ENCODE measurements around the gene ACOXL. TPM values are rescaled to one million over a fixed set of nuclear protein-coding genes. Genes with fewer than 3 reads are reported as not detected.

ACOXL gene
- total and polyA plus RNA-seq, 10 of the 15 experiments (the other 5 are each of a cell fraction or from before 2014, with no cell fraction given), result 0.05 to 1.3 (median 0.71) TPM

DNA sequence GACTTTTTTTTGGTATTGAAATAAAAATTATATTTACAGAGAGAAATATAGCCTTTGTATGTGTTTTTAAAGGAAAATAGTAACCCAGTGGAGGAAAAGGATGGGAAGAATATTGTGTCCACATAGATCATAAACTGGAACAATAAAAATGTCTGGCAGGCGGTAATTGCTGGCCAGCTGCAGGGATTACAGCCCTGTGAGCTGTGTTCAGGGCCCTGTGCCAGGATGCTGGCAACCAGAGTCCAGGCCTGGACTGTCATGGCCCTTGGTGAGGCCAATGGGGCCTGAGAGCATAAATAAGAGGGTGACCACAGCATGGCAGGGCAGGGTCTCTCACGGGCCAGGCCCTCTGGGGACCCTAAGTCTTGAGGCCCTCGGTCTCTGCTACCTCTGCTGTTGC is 171.2 kb downstream of the ACOXL start:
- 0% methylated on average over 3 of the region's 3 CpGs for WGBS (ENCODE audit: insufficient coverage, insufficient replicate concordance, low lambda C conversion rate, missing lambda C conversion rate)
- ChIA-PET SMC1A (ENCODE audit: uncharacterized antibody, unreplicated experiment) (no interaction called here), RAD21 (ENCODE audit: unreplicated experiment) (no interaction called here), CTCF (interaction anchor here (1.3 kb wide), 1 partner anchor 91 kb away, joined by 3 read pairs; no protein-coding TSS in a partner anchor), POLR2A (no interaction called here)
- peaks cover 0 to 1% of the 10 kb centered on the region in 2 experiments; a peak in 1 of 4 replicates for H3K27me3 ChIP-seq (replicated peaks in 1 of 2; ENCODE audit: control insufficient read depth in 2 of 2, insufficient read depth in 2 of 2, low read length in 1 of 2)
- BruUV-seq (replicated peaks), result no TSS peak
- intact Hi-C loops (cut with micrococcal nuclease; ENCODE audit: unreplicated experiment) (no loop called here), in situ Hi-C loops (cut with MboI) (no loop called here)
- no peaks in the 10 kb centered on the region for H4K20me1 ChIP-seq (ENCODE audit: control insufficient read depth, insufficient read depth)
- H3K4me1 ChIP-seq (ENCODE audit: control insufficient read depth, insufficient read depth, low read length), result no peaks in the 10 kb centered on the region
- no peak overlapping the region for H3K4me2 ChIP-seq (ENCODE audit: control insufficient read depth, insufficient read depth)
- no peak overlapping the region for H3K4me3 ChIP-seq
- no peak for FAIRE-seq
- no peak overlapping the region for H3K27ac ChIP-seq (ENCODE audit: control insufficient read depth, insufficient read depth)
- H2AFZ ChIP-seq (ENCODE audit: control insufficient read depth, low read depth, low read length), result no peak overlapping the region
- H3K9me3 ChIP-seq (replicated peaks; ENCODE audit: control insufficient read depth, insufficient read depth, low read length), result no peaks in the 10 kb centered on the region
- ATAC-seq, result no peak
- no peaks in the 10 kb centered on the region for H3K36me3 ChIP-seq (ENCODE audit: control insufficient read depth in 2 of 2, insufficient read depth in 2 of 2, low read length in 1 of 2)
- DNase-seq (ENCODE audit: low read depth, low spot score), result no peak
- no peak overlapping the region for H3K9ac ChIP-seq (ENCODE audit: control insufficient read depth, insufficient read depth, low read length)
- no peaks in the 10 kb centered on the region for H3K79me2 ChIP-seq (ENCODE audit: control insufficient read depth, insufficient read depth, low read length)
- TF ChIP-seq, protein P1, sequence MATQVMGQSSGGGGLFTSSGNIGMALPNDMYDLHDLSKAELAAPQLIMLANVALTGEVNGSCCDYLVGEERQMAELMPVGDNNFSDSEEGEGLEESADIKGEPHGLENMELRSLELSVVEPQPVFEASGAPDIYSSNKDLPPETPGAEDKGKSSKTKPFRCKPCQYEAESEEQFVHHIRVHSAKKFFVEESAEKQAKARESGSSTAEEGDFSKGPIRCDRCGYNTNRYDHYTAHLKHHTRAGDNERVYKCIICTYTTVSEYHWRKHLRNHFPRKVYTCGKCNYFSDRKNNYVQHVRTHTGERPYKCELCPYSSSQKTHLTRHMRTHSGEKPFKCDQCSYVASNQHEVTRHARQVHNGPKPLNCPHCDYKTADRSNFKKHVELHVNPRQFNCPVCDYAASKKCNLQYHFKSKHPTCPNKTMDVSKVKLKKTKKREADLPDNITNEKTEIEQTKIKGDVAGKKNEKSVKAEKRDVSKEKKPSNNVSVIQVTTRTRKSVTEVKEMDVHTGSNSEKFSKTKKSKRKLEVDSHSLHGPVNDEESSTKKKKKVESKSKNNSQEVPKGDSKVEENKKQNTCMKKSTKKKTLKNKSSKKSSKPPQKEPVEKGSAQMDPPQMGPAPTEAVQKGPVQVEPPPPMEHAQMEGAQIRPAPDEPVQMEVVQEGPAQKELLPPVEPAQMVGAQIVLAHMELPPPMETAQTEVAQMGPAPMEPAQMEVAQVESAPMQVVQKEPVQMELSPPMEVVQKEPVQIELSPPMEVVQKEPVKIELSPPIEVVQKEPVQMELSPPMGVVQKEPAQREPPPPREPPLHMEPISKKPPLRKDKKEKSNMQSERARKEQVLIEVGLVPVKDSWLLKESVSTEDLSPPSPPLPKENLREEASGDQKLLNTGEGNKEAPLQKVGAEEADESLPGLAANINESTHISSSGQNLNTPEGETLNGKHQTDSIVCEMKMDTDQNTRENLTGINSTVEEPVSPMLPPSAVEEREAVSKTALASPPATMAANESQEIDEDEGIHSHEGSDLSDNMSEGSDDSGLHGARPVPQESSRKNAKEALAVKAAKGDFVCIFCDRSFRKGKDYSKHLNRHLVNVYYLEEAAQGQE (IDR thresholded peaks at IDR 0.05; ENCODE audit: low read depth, low read length), result no peak
- TF ChIP-seq STAT1 (conservative IDR thresholded peaks at IDR 0.05) (no peak), NR2C2 (IDR thresholded peaks at IDR 0.05; ENCODE audit: borderline replicate concordance, control insufficient read depth, insufficient read length, low read depth) (no peak), MTA3 (IDR thresholded peaks at IDR 0.05; ENCODE audit: borderline replicate concordance, low read length) (no peak), CEBPB (IDR thresholded peaks at IDR 0.05; ENCODE audit: borderline replicate concordance in 1 of 2, low read depth in 2 of 2, low read length in 2 of 2) (no peak), PAX8 (IDR thresholded peaks at IDR 0.05) (no peak), YBX1 (IDR thresholded peaks at IDR 0.05) (no peak), SP1 (IDR thresholded peaks at IDR 0.05; ENCODE audit: low read depth, low read length) (no peak), STAT3 (IDR thresholded peaks at IDR 0.05; ENCODE audit: low read depth, low read length) (no peak), MEF2A (IDR thresholded peaks at IDR 0.05; ENCODE audit: insufficient read depth, low read depth, low read length) (no peak), PML (IDR thresholded peaks at IDR 0.05; ENCODE audit: low read length) (no peak), ETV6 (conservative IDR thresholded peaks at IDR 0.05 in 1 of 2, IDR thresholded peaks at IDR 0.05 in 1 of 2; ENCODE audit: borderline replicate concordance in 1 of 2, low read depth in 1 of 2) (no peak), ZNF384 (IDR thresholded peaks at IDR 0.05; ENCODE audit: borderline replicate concordance, low read depth, low read length) (no peak), SUPT20H (IDR thresholded peaks at IDR 0.05; ENCODE audit: borderline replicate concordance, control insufficient read depth, low read depth, low read length) (no peak)
- TF ChIP-seq, protein P2, sequence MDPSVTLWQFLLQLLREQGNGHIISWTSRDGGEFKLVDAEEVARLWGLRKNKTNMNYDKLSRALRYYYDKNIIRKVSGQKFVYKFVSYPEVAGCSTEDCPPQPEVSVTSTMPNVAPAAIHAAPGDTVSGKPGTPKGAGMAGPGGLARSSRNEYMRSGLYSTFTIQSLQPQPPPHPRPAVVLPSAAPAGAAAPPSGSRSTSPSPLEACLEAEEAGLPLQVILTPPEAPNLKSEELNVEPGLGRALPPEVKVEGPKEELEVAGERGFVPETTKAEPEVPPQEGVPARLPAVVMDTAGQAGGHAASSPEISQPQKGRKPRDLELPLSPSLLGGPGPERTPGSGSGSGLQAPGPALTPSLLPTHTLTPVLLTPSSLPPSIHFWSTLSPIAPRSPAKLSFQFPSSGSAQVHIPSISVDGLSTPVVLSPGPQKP (IDR thresholded peaks at IDR 0.05; ENCODE audit: low read depth, low read length), result no peak
- TF ChIP-seq, protein P3, sequence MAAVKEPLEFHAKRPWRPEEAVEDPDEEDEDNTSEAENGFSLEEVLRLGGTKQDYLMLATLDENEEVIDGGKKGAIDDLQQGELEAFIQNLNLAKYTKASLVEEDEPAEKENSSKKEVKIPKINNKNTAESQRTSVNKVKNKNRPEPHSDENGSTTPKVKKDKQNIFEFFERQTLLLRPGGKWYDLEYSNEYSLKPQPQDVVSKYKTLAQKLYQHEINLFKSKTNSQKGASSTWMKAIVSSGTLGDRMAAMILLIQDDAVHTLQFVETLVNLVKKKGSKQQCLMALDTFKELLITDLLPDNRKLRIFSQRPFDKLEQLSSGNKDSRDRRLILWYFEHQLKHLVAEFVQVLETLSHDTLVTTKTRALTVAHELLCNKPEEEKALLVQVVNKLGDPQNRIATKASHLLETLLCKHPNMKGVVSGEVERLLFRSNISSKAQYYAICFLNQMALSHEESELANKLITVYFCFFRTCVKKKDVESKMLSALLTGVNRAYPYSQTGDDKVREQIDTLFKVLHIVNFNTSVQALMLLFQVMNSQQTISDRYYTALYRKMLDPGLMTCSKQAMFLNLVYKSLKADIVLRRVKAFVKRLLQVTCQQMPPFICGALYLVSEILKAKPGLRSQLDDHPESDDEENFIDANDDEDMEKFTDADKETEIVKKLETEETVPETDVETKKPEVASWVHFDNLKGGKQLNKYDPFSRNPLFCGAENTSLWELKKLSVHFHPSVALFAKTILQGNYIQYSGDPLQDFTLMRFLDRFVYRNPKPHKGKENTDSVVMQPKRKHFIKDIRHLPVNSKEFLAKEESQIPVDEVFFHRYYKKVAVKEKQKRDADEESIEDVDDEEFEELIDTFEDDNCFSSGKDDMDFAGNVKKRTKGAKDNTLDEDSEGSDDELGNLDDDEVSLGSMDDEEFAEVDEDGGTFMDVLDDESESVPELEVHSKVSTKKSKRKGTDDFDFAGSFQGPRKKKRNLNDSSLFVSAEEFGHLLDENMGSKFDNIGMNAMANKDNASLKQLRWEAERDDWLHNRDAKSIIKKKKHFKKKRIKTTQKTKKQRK (IDR thresholded peaks at IDR 0.05; ENCODE audit: low read depth, low read length), result no peak

Measured in GM12878 (cell line).